Left cardiac atrium (tissue), 4 donors: ENCODE measurements around the gene CCDC24. TPM values are rescaled to one million over a fixed set of nuclear protein-coding genes. Genes with fewer than 3 reads are reported as not detected.
A peak's percentile ranks its signal among the peaks of the same experiment; 100 is the strongest.

Experiments used
- ATAC-seq, 2 donors: fragments of 200-7000 bp; cut with Tn5 transposase; one replicate each; pipeline ENCODE4 v1.9.1; 2020; ENCODE audit warnings: mild to moderate bottlenecking in 2 of 2, moderate library complexity in 2 of 2
- DNase-seq: peaks from one replicate; pipeline ENCODE4 v3.0.0-alpha.2; 2020
- intact Hi-C, 2 donors: fragments of 100-400 bp; cut with DNase I; formaldehyde crosslinking; loops; one replicate each; pipeline versions ENCODE4 v1.14.1 to v1.15.1; 2022 to 2023
- long read RNA-seq: library from polyadenylated mRNA; unstranded; transcript quantifications from one replicate; pipeline ENCODE4 v2.0.0, GENCODE V29; 2021
- total RNA-seq, 2 donors: library from RNA; stranded (reverse); fragmentation: NEBNext Ultra II Directional; extraction: Animal tissue kit (Norgen Biotek cat#: 25700); gene quantifications; one replicate each; pipeline ENCODE4 v1.2.1, GENCODE V29; 2021
- donor health status: DM: no; HTN: yes; CAD: no.
- donor health status: DM: no; HTN: yes; CAD: no; lungs with severe emphysema.
- donor health status: DM: yes; HTN: yes; CAD: no.
- donor health status: Dilated cardiomyopathy.

The CCDC24 gene
- 1 to 10 TPM; 1.8 to 2.2 TPM for total RNA-seq
- long read RNA-seq, partial matches to known transcripts, result 0 of 2 reads
- long read RNA-seq, other reads (novel, unspliced or antisense), result 2 of 2 reads

DNA sequence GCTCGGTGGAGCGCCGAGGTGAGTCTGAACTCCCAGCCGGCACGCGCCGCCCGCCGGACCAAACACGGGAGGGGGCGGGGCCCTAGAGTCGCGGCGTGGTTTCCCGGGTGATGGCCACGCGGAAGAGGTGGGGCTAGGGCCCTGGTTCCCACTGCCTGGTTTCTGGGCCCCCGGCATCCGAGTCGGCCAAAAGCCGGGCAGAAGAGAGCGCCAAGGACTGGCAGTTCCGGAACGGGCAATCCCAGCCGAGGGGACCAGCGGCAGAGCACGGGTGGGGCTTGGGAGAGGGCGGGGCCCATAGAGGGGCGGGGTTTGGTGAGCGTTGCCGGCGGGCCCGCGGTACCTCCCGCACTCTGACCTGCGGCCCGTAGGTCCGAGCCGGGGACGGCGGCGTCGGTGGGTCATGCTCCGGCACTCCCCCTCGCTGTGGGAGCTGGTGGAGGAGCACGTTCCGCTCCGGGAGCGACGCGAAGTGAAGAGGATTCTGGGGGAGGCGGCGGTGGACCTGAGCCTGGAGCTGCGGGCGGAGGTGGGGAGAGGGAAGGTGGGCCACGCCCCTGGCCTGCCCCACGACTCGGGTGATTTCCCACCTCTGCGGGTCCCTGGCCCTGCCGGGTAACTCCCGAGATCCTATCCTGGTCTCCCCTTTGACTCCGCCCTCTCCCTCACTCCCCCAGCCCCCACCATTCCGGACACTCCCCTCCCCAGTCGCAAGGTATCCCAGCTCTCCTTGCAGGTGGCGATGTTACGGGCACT, at the start of gene CCDC24:
Gene CCDC24, plus strand, starts transcription at position 124 of the 756 bp plus-strand sequence. Its CDS starts 280 bp downstream, at position 404.
- ATAC-seq (peak; percentile 87 to 92), DNase-seq (peak; percentile 89)
- intact Hi-C loops, result no loop called here

DNA sequence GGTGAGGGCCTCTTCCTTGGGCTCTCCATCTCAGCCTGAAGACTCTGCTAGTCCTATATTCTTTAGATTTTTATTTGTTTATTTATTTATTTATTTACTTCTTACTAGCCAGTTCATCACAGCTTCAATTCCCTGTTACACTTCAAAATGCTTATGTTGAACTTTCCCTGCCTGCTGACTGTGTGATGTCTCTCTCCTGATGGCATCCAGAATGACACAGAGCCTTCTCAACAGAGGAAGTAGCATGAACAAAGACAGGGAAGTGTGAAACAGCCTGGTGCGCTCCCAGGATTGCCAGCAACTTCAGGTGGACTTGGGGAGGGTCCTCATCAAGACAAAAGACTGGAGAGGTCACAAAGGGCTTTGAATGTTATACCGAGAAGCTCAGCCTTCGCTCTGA, 49.0 kb upstream of the CCDC24 start:
- no peak for DNase-seq
- ATAC-seq, result no peak
- intact Hi-C loops, result no loop called here

DNA sequence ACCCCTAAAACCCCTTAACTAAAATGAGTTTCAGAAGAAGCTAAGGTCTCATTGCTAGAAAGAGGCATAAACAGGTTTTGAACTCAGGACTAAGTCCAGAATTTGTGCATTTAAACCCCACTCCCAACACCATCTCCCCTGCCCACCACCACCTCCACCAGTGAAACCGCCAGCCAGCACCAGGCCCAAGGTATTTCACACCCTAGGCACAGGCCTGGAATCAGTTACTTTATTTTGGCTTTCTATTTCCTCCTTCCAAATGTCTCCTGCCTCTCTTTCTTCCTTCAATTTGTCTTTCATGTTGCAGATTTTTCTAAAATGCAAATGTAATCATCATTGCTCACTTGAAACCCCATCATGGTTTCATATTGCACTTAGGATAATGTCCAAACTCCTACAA, 46.5 kb upstream of the CCDC24 start:
- ATAC-seq (no peak), DNase-seq (no peak)
- intact Hi-C loops, result no loop called here

DNA sequence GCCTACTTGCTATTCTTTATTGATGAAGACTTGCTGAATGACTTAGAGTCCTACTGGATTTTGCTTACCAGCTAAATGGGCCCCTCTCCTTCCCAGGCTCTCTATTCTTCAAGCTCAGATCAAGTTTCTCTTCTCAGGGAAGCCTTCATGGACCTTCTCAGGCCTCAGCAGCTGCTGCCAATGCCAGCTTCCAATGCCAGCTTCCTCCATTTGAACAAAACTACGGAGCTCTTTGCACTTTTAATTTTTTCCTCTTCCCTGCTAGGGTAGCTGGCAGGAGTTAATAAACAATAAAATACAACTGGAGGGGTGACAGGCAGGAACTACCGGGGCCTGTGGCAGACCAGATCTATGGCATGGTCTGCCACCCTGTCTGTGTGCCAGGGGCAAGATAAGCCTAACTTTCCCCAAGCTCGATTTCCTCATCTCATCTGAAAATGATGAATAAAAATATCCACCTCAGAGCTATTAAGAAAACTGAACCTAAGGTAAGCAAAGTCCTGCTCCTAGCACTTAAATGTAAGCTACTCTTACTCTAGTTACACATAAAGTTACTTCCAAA, 45.6 kb upstream of the CCDC24 start:
- no peak for DNase-seq
- intact Hi-C loops, result no loop called here

DNA sequence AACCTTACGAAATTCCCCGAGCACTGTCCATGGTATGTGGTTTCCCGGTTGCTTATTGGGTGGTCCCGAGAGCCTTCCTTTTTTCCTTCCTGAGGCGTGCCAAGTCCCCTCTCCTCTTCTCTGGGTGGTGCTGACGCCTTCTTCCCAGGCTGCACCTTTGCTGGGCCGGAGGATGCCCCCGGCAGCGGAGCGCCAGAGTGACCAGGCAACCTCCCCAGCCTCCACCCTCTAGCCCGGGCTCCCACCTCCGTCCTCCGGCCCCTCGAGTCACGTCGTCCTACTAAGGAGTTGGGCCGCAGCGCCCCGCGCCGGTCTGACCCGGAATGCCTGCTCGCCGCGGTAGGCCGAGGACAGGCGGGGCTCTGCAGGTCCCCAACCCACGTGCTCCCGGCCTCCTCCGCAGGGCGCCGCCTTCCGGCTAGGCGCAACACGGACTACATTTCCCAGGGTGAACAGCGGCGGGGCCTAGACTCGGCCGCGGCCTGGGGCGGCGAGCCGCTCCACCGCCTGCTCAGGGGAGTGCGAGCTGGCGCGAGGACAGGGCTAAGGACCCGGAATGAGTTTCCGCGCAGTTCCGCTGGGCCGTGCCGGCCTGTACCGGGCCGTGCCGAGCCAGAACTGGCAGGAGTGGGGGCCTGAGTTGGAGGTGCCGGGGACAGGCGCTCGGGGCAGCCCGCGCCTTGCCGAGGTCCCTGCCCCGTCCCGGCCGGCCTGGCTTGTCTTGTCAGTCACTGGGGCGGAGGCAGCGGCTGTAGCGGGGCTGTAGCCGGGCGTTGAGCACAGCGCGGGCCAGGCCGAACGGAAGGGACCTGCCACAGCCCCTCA, 45.0 kb upstream of the CCDC24 start, which contains the start of gene IPO13:
Gene IPO13, plus strand, starts transcription at position 715 of the 825 bp plus-strand sequence. CDS start 651 bp downstream, outside the sequence.
- intact Hi-C loops, result no loop called here
- peak; percentile 97 for ATAC-seq
- peak; percentile 96 for DNase-seq

More for the DNA sequence above, 45.6 kb upstream of the CCDC24 start:
- no peak for ATAC-seq

DNA sequence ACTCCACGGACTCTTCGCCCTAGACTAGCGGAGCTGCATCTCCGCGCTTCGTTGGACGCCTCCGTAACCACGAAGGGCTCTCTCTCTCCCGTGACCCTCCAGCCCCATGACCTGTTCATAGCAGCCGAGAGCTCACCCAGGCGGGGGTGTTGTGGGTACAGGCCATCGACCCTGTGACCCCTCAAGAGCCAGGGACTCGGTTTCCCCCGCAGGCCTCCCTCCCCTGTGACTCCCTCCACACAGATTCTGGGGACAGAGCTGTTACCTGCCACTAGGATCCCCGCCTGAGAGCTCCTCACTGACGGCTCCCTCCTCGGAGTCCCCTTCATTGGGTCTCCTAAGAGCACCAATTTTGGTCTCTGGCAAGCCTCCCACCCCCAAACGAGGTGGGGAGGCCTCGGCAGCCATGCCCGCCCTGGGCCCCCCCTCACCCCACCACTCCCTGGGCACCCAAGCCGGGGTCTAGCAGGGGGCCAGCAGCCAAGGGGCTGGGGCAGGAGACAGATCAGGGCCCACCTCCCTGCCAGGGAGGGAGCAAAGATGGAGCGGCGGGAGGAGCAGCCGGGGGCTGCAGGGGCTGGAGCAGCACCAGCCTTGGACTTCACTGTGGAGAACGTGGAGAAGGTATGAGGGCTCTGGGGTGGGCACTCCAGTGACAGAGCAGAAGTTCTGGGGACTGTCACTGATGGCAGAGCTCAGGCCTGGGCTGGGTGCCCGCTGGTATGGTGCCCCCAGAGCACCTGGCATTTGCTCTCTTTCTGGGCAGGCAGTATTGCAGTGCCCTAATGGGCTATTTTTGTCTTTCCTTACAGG, 44.1 kb upstream of the CCDC24 start:
- no peak for DNase-seq
- intact Hi-C loops, result no loop called here
- peak; percentile 12 to 15 for ATAC-seq

DNA sequence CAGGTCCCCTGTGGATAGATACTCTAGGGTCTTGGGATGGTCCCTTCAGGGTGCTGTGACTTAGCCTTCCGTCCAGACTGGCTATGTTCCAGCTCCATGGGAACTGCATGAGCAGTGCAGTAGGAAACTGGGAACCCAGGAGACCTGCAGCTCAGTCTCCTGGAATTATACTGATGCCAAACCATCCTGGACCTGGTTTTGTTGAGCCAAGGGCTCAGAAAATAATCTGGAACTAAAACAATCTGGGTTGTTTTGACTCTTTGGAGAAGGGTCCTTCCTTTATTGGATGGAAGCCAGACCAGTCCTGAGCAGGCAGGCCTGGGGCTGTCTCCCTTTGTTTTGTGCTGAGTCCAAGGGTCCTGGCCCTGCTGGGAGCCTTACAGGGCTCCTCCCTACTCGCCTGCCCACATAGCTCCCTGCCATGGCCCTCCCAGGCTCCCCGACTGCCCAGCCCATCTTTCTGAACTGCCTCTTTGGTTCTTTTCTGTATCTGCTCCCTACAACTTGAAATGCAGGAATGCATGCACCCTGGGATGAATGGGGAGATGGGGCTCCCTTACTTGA, 43.4 kb upstream of the CCDC24 start:
- intact Hi-C loops, result no loop called here
- DNase-seq (no peak), ATAC-seq (no peak)

DNA sequence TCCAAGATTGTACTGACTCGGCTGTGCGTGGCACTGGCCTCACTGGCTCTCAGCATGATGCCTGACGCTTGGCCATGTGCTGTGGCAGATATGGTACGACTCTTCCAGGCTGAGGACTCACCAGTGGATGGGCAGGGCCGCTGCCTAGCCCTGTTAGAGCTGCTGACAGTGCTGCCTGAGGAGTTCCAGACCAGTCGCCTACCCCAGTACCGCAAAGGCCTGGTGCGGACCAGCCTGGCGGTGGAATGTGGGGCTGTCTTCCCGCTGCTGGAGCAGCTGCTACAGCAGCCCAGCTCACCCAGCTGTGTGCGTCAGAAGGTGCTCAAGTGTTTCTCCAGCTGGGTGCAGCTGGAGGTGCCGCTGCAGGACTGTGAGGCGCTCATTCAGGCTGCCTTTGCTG, 41.7 kb upstream of the CCDC24 start:
- intact Hi-C loops, result no loop called here
- ATAC-seq (no peak), DNase-seq (no peak)

DNA sequence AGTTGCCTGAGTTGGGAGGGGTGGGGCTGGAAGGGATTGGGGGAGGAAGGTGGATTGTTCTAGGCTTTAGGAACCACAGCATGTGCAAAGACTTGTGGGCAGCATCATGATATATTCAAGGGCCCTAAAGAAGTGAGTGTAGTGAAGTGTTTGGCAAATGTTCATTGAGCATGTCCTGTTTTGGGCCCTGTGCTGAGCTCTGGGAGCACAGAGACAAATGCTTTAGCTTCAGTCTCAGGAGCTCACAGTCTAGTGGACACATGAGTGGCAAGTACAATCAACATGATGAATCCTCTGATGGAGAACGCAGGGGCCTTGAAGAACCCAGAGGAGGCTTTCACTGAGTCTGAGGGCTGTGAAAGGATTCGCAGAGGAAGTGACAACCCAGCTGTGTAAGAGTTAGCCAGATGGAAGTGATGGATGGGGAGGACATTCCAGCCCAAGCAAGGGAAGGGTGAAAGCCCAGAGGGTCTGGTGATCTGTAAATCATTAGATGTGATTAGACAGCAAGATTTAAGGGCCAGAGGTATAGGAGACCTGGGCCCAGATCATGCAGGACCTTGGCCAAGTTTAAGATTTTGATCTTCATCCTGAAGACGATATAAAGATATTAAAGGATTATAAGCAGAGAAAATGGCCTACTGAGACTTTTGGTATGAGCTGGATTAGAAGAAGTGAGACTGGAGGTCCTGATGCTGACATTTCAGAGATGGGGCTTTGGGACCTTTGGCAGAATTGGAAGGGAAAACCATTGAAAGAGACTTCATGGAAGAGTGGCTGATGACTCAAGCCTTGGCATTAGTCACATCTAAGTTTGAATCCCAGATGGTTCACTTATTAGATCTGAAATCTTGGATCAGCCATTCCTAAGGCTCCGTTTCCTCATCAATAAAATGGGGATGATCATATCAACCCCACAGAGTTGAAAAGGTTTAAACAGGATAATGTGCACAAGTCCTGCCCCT, 40.1 kb upstream of the CCDC24 start:
- no peak for ATAC-seq
- intact Hi-C loops, result no loop called here

DNA sequence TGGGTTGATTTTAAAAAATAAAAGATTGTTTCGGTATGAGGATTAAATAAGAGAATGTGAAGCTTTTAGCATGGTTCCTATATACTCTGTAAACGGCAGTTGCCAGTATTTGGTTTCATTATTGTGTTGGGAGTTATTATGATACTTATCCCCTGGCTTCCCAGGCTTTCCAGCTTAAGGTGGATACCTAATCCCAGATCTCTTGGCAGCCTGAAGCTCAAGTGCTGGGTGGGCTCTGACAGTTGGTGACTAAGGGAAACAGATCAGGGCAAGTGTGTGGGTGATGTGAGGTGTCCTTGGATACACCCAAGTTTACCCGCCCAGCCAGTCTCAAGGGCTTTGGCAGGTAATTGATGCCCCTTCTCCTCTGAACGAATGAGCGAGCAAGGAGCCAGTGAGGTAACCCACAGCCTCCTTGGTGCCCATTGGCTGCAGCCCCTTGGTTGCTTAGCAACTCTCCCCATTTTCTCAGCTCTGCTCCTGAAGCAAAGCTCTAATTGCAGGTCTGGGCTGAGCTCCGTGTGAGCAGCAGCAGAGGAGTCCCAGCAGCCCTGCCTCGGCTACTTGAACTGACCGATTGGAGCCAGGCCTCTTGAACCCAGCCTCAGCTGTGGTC, 38.6 kb upstream of the CCDC24 start:
- ATAC-seq (no peak), DNase-seq (no peak)
- intact Hi-C loops, result no loop called here

More for the DNA sequence above, 40.1 kb upstream of the CCDC24 start:
- DNase-seq, result no peak

DNA sequence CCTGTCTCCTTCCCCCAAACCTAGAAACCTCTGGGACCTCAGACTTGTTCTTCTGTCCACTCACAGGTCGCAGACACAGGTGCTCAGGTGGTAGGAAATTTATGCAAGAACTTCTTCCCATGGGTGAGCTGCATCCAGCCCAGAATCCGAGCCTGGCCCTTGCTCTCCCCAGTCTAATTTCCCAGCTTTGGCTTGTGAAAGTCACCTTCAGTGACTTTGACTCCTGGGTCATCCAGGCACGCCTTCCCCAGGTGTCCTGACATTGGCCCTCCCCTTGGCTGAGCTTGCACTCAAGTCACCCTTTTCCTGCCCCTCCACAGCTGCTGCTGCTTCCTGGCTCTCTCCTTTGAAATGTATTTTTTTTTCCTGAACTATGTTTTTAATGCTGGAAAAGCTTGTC, 38.0 kb upstream of the CCDC24 start:
- intact Hi-C loops, result no loop called here
- no peak for DNase-seq
- no peak for ATAC-seq

DNA sequence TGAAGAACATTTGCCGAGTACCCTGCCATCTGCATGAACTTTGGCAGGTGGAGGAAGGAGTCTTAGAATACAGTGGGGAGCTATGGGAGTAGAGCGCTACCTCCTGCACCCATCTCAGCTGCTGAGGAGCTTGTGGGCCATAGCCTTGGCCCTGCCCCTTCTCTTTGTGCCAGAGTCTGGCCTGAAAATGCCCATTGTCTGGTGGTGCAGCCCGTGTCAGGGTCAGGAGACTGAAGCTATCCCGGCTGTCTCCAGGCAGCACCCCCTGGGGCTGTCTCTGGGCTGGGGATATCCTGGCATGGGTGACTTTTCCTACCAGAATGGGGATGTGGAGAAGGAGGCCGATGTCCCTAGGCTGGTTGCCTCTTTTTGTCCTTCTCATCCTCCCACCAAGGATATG, 37.4 kb upstream of the CCDC24 start:
- ATAC-seq (no peak), DNase-seq (no peak)
- intact Hi-C loops, result no loop called here

DNA sequence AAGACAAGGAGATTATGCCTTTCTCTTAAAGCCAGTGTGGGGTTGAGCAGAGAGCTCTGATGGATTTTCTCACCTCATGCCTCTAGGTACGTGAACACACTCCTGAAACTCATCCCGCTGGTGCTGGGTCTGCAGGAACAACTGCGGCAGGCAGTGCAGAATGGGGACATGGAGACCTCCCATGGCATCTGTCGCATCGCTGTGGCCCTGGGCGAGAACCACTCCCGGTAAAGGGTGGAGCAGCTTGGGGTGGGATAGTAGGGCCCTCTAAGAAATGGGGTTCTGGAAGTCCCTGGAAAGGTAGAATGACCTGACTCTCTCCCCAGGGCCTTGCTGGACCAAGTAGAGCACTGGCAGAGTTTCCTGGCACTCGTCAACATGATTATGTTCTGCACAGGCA, 35.2 kb upstream of the CCDC24 start:
- intact Hi-C loops, result no loop called here
- DNase-seq (no peak), ATAC-seq (no peak)

DNA sequence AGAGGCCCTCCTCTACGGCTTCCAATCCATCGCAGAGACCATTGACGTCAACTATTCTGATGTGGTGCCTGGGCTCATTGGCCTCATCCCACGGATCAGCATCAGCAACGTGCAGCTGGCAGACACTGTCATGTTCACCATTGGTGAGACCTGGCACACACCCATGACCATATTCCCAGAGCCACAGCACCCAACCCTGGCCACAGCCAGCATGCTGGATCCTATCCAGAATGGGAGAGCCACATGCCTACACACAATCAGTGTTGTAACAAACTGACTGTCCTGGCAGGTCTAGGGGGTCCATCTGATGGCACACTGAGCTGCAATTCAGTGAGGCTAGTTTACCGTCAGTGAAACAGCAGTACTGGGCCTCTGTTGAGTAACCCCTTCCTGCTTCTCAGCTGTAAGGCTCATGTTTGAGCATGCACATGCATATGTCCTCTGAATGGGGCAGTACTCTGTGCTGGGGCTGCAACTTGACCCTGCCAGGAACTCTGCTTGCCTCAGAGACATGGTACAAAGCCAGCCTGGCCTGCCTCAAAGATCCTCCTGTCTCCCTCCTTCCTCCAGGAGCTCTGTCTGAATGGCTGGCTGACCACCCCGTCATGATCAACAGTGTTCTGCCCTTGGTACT, 33.9 kb upstream of the CCDC24 start:
- no peak for ATAC-seq
- DNase-seq, result no peak
- intact Hi-C loops, result no loop called here

DNA sequence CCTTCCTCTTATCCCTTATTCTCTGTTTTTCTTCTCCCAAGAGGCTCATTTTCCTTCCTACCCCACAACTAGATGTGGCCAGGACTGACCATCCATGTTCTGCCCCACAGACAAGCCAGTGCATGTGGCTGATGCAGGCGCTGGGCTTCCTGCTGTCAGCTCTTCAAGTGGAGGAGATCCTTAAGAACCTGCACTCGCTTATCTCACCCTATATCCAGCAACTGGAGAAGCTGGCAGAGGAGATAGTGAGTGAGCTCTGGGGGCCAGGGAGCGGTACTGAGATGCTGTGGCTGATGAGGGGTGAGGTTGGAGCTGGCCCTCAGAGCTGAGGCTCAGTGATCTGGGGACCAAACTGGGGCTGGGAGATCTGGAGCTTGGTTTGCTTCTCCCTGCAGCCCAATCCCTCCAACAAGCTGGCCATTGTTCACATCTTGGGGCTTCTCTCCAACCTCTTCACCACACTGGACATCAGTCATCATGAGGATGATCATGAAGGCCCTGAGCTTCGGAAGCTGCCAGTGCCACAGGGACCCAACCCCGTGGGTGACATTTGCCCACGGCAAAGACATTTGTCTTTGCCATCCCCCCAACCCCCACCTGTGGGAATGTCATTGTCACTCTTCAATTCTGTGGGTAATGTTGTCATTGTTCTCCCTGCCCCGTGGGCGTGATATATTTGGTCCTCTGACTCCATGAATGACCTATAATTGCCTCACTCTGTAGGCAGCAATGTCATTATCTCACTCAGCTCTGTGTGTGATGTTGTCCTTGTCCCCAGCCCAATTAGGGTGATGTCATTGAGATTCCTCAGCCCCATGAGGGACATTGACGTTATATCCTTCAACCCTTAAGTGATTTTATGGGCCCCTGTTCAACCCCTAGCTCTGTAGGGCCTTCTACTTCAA, 32.8 kb upstream of the CCDC24 start:
- intact Hi-C loops, result no loop called here

DNA sequence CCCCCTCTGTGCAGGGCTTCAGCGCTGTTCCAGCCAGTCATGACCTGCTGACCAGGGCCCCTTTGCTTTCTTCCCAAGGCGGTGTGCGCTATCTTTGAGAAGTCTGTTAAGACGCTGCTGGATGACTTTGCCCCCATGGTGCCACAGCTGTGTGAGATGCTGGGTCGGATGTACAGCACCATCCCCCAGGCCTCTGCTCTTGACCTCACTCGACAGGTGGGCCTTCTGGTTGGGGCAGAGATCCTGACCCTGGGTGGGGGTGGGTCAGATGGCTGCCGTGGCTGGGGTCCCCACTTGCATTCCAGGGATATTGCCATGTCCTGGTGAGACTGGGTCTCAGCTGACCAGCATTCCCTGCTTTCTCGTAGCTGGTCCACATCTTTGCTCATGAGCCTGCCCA, 30.6 kb upstream of the CCDC24 start:
- intact Hi-C loops, result no loop called here
- DNase-seq, result no peak
- no peak for ATAC-seq

More for the DNA sequence above, 32.8 kb upstream of the CCDC24 start:
- no peak for ATAC-seq
- no peak for DNase-seq
